ENCODE data around the gene PCSK1. TPM values are rescaled to one million over a fixed set of nuclear protein-coding genes. Genes with fewer than 3 reads are reported as not detected.

PCSK1 gene
- not detected for polyA plus RNA-seq

DNA sequence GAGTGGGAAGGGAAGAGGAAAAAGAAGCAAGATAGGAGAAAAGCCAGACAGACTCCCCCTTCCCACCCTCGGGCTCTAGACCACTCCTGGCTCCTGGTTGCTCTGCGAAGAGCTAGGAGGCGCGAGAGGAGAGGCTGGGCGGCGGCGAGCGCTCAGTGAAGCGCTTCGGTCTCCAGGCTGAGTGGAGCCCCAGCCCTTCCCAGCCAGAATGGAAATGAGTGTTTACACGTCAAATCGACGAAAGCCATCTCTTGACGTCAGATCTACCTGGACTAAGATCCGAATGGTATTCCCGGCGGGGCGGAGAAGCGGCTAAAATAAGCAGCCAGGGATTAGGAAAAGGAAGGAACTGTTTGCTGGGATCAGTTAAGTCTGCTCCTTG is at the start of gene PCSK1:
Gene PCSK1, minus strand, starts transcription at position 183 of the 382 bp plus-strand sequence. CDS start 206 bp downstream, outside the sequence.
- Mint-ChIP-seq H3K4me1 (peaks cover 0 to 2% of the 10 kb centered on the region in 2 donors), H3K27me3 (ENCODE audit: low read depth in 3 of 3) (peaks cover 17 to 32% (median 26%) of the 10 kb centered on the region in 3 donors), H3K36me3 (no peaks in the 10 kb centered on the region), H3K4me3 (no peak within 1 kb of the TSS), H3K9me3 (peaks cover 3 to 27% (median 5%) of the 10 kb centered on the region in 6 donors), H3K27ac (no peak within 1 kb of the TSS)
- DNase-seq = no peak

DNA sequence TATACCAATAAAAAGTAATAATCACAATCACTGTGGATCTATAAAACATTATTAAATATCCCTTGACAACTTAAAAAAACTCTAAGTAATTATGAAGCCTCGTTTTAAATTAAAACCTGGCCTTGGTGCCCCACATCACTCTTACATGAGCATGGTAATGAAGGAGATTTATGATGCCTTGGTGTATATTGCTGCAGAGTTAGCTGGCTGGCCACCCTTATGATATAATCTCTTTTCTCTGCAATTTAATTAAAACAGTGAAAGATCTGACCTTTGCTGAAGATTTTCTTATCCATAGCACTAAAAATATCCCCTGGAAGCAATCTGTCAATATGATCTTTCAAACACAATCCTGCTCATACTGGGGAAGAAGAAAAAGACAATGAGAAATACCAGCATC is 48.8 kb upstream of the PCSK1 start:
- Mint-ChIP-seq H3K9me3 (no peaks in the 10 kb centered on the region), H3K27me3 (ENCODE audit: low read depth in 3 of 3) (peaks cover 0 to 2% (median 0%) of the 10 kb centered on the region in 3 donors), H3K27ac (no peak overlapping the region), H3K4me3 (no peak overlapping the region), H3K36me3 (peaks cover 0 to 4% (median 0%) of the 10 kb centered on the region in 3 donors), H3K4me1 (no peaks in the 10 kb centered on the region)
- no peak for DNase-seq

DNA sequence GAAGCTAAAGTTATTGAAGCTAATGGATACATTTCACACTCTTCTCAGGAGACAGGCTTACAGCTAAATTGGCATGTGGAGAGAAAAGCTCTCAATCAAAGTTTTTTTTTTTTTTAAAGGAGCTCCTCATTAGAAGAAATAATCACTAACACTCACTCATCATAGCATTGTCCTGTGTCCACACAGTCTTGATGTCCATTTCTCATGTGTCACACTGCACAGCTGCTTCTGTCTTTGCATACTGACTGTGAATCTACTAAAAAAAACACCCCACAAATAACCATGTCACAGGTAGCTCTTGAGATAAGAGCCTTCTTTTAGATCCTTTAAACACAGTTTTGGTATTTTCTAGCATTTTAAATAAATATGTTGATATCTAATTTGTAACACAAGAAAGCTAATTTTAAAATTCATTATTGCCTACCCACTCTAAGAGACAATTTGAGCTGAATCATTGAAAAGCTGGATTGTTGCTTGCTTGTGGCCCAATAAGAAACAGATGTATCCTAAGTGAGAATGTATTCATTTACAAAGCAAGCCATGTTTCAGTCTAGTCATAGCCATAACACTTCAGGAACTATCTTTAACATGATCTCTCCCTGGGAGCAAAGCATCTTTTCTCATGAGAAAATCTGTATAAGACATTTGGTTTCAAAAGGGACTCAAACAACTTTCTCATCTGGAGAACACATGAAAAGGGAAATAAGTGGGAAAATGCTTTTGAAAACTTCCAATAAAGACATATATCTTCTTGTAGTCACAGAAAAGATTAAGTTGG is 48.1 kb upstream of the PCSK1 start:
- H3K27ac Mint-ChIP-seq = no peak overlapping the region
- no peaks in the 10 kb centered on the region for H3K9me3 Mint-ChIP-seq
- no peaks in the 10 kb centered on the region for H3K4me1 Mint-ChIP-seq
- peaks cover 0 to 4% (median 0%) of the 10 kb centered on the region in 3 donors for H3K36me3 Mint-ChIP-seq
- no peaks in the 10 kb centered on the region for H3K27me3 Mint-ChIP-seq (ENCODE audit: low read depth in 3 of 3)
- DNase-seq = no peak
- H3K4me3 Mint-ChIP-seq = no peak overlapping the region

DNA sequence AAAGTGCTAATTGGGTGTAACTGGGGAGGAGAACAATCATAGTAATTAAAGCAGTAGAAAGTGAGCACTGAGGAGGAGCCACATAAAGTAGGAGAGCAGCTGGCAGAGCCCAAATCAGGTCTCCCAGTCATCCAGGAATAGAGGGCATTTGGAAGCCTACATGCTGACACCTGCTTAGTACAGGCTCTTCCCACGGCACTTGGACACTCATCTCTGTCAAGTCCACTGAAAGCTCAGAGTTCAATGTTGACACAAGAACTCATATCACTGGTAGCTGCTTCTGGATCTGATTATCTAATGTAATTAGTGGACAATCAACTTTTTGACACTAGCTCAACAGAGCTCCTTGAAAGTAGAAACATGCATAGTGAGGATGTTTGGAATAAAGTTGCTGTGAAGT is 45.9 kb upstream of the PCSK1 start:
- Mint-ChIP-seq H3K27me3 (ENCODE audit: low read depth in 3 of 3) (peaks cover 0 to 1% (median 0%) of the 10 kb centered on the region in 3 donors), H3K4me1 (no peaks in the 10 kb centered on the region), H3K4me3 (no peak overlapping the region), H3K27ac (no peak overlapping the region), H3K36me3 (no peaks in the 10 kb centered on the region), H3K9me3 (no peaks in the 10 kb centered on the region)
- DNase-seq = no peak

DNA sequence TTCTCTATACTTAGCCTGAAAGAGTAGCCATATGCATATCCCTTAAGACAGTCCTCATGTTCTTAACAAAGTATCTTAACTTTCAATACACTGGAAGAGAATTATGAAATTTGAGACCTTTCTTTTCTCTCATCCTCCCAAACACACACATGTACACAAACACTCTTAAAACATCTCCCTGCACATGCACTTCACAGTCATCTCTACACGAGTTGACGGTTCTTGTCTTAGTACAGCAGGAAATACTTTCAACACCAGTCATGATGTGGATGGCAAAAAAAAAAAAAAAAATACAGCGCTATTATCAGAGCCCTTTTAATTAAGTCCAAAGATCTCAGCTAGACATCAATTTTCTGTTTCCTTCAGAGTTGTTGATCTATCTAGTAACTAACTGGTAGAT is 43.6 kb upstream of the PCSK1 start:
- DNase-seq = no peak
- no peaks in the 10 kb centered on the region for H3K36me3 Mint-ChIP-seq
- H3K27ac Mint-ChIP-seq = no peak overlapping the region
- H3K4me3 Mint-ChIP-seq = no peak overlapping the region
- H3K9me3 Mint-ChIP-seq = no peaks in the 10 kb centered on the region
- peaks cover 0 to 4% (median under 1%) of the 10 kb centered on the region in 3 donors for H3K27me3 Mint-ChIP-seq (ENCODE audit: low read depth in 3 of 3)
- no peaks in the 10 kb centered on the region for H3K4me1 Mint-ChIP-seq

DNA sequence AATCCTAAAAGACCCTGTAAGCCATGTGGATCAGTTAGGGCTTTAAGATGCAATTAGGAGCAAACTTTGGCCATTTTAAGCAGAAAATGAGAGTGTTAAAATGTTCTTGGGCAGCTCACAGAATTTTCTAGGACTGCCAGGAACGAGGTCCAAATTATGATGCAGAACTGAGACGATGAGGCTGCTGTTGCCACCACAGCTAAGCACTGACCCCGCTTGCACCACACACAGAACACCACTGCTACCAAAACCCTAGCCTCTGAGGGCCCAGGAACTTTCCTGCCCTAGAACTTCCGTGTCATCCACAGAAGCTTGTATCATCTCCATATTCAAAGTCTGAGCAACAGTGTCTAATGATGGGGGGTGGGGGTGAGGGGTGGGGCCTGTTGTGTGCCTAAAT is 41.0 kb upstream of the PCSK1 start:
- H3K27ac Mint-ChIP-seq = no peak overlapping the region
- no peaks in the 10 kb centered on the region for H3K4me1 Mint-ChIP-seq
- peaks cover 0 to 2% (median 0%) of the 10 kb centered on the region in 6 donors for H3K9me3 Mint-ChIP-seq
- no peak overlapping the region for H3K4me3 Mint-ChIP-seq
- DNase-seq = no peak
- no peaks in the 10 kb centered on the region for H3K36me3 Mint-ChIP-seq
- peaks cover 0 to 8% (median 4%) of the 10 kb centered on the region in 3 donors for H3K27me3 Mint-ChIP-seq (ENCODE audit: low read depth in 3 of 3)

DNA sequence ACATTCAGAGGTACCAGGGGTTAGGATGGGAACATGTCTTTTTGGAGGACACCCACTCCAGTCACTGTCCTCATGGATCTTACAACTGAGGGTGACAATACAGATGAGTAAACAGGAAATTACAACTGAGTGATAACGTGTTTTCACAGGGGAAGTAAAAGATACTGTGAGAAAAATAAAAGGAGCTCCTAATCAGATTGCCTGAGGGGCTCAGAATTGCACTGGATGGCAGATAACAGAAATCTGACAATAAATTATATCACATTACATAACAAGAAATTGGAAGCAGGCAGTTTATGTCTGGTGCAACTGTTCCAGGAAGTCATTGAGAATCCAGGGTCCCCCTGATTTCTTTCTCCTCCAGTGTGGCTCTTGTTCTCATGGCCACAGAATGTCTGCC is 40.1 kb upstream of the PCSK1 start:
- DNase-seq = no peak
- Mint-ChIP-seq H3K9me3 (peaks cover 0 to 2% (median 0%) of the 10 kb centered on the region in 6 donors), H3K4me1 (no peaks in the 10 kb centered on the region)

DNA sequence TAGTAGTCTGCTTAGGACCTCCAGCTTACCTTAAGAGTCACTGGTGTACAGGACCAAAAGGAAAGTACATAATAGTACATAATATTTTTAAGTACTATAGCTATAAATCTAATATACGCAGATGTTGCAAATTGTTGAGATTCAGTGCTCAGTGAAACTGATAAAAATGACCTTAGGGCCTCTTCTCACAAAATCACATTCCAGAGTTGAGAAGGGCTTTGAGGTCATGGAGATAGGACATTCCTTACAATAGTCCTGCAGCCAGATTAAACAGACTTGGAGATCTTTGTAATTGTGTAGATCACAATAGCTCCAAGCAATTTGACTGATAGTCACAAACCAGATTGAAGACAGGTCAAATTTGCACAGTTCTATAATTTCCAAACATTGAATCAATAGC is 37.7 kb upstream of the PCSK1 start:
- Mint-ChIP-seq H3K9me3 (peaks cover 0 to 2% (median 0%) of the 10 kb centered on the region in 6 donors), H3K27me3 (ENCODE audit: low read depth in 3 of 3) (peaks cover 0 to 12% (median 7%) of the 10 kb centered on the region in 3 donors), H3K4me3 (no peak overlapping the region), H3K36me3 (no peaks in the 10 kb centered on the region), H3K4me1 (no peaks in the 10 kb centered on the region), H3K27ac (no peak overlapping the region)
- no peak for DNase-seq

More for the DNA sequence above, 40.1 kb upstream of the PCSK1 start:
- Mint-ChIP-seq H3K27me3 (ENCODE audit: low read depth in 3 of 3) (peaks cover 0 to 11% (median 4%) of the 10 kb centered on the region in 3 donors), H3K36me3 (no peaks in the 10 kb centered on the region), H3K27ac (no peak overlapping the region), H3K4me3 (no peak overlapping the region)

DNA sequence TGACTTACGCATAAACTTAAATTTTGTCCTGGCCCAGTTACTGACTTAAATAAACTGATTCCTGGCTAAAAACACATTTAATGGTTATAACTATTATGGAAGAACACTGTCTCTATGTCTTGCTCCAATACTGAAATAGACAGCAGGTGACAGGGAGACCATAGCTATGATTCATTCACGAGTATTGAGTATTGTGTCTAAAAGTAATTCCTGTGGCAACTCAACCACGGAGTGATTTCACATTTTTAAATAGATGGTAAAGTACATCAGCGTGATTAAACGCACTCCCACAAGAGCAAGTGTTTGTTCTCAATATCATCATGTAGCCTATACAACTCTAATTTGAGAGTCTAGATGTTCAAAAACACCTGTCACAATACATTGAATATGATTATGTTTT is 35.9 kb upstream of the PCSK1 start:
- Mint-ChIP-seq H3K4me3 (no peak overlapping the region), H3K9me3 (peaks cover 0 to 2% (median 0%) of the 10 kb centered on the region in 6 donors)
- no peak for DNase-seq

DNA sequence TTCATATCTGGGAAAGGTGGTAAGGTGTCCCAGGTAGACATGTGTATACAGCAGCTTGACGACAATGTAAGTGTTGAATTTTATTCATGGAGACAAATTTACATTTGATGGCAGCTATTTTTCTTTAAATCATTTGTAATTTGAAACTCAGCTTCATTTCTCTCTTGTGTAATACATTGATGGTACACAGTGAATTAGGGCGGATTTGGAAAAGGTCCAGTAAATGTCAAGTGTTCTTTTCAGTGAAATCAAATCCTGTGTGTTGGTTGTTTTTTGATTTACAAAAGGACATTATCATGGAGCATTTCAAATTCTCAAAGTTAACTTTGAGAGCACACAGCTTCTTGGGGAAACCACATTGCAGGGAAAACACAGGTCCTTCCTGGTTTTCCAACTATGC is 30.0 kb upstream of the PCSK1 start:
- H3K27ac Mint-ChIP-seq = no peak overlapping the region
- peaks cover under 1 to 3% (median 2%) of the 10 kb centered on the region in 3 donors for H3K27me3 Mint-ChIP-seq (ENCODE audit: low read depth in 3 of 3)
- H3K36me3 Mint-ChIP-seq = no peaks in the 10 kb centered on the region
- no peaks in the 10 kb centered on the region for H3K4me1 Mint-ChIP-seq
- no peak for DNase-seq
- peaks cover 0 to 3% (median 0%) of the 10 kb centered on the region in 6 donors for H3K9me3 Mint-ChIP-seq
- H3K4me3 Mint-ChIP-seq = no peak overlapping the region

More for the DNA sequence above, 35.9 kb upstream of the PCSK1 start:
- Mint-ChIP-seq H3K27me3 (ENCODE audit: low read depth in 3 of 3) (peaks cover 0 to 12% (median 5%) of the 10 kb centered on the region in 3 donors), H3K4me1 (no peaks in the 10 kb centered on the region), H3K27ac (no peak overlapping the region), H3K36me3 (no peaks in the 10 kb centered on the region)

DNA sequence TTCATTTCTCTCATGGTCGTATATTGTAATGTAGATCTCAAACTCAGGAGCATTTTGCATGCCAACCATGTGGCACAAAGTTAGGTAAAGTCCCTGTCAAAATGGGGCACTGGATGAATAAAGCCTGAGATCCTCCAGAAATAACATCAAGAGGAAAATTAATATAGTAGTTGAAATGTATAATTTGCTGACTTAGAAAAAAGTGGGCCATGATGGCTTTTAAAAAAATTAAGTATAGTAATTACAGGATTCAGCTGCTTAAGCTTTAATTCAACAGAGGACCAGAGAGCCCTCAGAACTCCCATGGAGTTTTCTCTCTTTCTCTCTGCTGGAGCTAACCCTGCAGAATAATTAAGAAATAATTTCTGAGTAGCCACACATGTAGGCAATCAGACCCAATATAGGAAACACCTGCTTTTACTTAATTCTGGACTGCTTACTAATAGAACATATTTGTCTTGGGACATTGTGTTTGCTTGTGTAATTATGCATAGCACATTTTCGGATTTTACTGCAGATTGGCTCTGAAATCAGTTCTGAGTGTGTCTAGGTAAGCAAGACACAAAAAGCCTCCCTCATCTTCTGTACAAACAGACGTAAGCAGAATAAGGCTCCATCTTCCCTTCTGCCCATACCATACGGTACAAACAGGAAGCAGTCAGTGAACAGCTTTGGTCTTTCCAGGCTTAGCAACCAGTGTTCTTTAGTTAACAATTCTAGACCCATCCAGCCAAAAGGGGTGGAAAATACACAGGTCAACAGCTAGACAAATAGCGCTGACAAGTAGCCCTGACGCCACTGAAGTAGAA is 26.5 kb upstream of the PCSK1 start:
- no peak for DNase-seq
- Mint-ChIP-seq H3K9me3 (peaks cover 0 to 6% (median 0%) of the 10 kb centered on the region in 6 donors), H3K4me1 (no peaks in the 10 kb centered on the region), H3K36me3 (no peaks in the 10 kb centered on the region), H3K27ac (no peak overlapping the region), H3K4me3 (no peak overlapping the region), H3K27me3 (ENCODE audit: low read depth in 3 of 3) (peaks cover 0 to 3% (median 2%) of the 10 kb centered on the region in 3 donors)

DNA sequence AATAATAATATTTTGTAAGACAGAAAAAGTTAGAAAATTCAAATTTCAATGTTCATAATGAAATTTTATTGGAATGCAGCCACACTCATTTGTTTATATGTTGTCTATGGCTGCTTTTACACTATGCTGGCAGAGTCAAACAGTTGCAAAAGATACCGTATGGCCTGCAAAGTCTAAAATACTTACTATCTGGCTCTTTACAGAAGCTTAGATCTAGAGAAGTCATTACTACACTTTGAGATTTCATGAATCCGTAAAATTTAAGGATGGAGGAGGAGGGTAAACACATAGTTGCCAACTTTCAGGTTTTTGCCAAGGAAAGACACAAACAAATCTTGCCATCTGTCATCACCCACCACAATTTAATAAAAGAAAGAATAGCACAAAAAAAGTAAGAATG is 25.1 kb upstream of the PCSK1 start:
- Mint-ChIP-seq H3K9me3 (peaks cover 0 to 3% (median 0%) of the 10 kb centered on the region in 6 donors), H3K4me1 (no peaks in the 10 kb centered on the region)

DNA sequence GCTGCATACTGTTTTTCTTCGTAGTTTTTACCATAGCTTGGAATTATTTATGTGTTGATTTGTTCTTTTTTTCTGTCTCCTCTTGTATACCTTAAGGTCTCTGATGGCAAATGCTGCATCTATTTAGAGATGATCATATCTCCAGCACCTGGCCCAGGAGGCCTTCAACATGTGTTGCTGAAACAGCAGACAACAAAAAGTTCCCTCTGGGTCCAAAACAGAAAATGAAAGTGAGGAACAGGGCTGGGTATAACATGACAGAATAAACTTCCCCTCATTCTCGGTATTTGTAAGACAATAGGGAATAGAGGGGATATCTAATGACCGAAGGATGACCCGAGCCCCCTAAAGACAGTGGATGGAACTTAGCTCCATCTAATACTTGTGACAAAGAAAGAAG is 22.7 kb upstream of the PCSK1 start:
- Mint-ChIP-seq H3K36me3 (no peaks in the 10 kb centered on the region), H3K4me3 (no peak overlapping the region), H3K27me3 (ENCODE audit: low read depth in 3 of 3) (peaks cover 0 to 4% (median 0%) of the 10 kb centered on the region in 3 donors), H3K27ac (no peak overlapping the region), H3K4me1 (no peaks in the 10 kb centered on the region), H3K9me3 (peaks cover 0 to 3% (median 0%) of the 10 kb centered on the region in 6 donors)
- DNase-seq = no peak

More for the DNA sequence above, 25.1 kb upstream of the PCSK1 start:
- Mint-ChIP-seq H3K36me3 (no peaks in the 10 kb centered on the region), H3K27ac (no peak overlapping the region), H3K4me3 (no peak overlapping the region), H3K27me3 (ENCODE audit: low read depth in 3 of 3) (peaks cover 0 to 2% (median 0%) of the 10 kb centered on the region in 3 donors)
- no peak for DNase-seq

DNA sequence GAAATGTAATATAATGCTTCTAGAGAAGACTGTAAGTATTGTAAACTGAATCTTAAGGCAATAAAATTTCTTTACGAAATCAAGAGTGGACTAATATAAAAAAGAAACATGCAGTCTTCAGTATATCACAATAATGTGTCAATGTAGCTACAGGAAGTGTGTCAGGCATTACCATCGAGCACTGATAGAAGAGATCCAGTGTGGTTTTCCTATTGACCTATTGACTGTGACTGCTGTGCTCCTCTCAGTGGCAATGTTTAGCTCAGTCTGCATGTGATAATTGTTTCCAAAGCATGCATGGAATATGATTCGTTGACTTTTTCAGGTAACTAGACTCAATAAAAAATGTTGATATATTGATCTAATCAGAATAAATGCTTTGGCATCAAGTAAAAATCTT is 20.3 kb upstream of the PCSK1 start:
- DNase-seq = no peak
- Mint-ChIP-seq H3K27ac (no peak overlapping the region), H3K9me3 (peaks cover 0 to 3% (median 0%) of the 10 kb centered on the region in 6 donors), H3K4me1 (no peaks in the 10 kb centered on the region), H3K4me3 (no peak overlapping the region), H3K36me3 (no peaks in the 10 kb centered on the region), H3K27me3 (ENCODE audit: low read depth in 3 of 3) (peaks cover 0 to 6% (median under 1%) of the 10 kb centered on the region in 3 donors)
